GM23338 (cell line): ENCODE measurements around the gene ATP5PB. TPM values are rescaled to one million over a fixed set of nuclear protein-coding genes. Genes with fewer than 3 reads are reported as not detected.

Experiments used
- ATAC-seq: fragments of 200-7000 bp; cut with Tn5 transposase; 3 replicates; pipeline ENCODE4 v1.9.1; 2020
- DNase-seq: peaks from one replicate; pipeline ENCODE4 v3.0.0-alpha.2; 2015; ENCODE audit warnings: low spot score
- H2AFZ ChIP-seq: fragments of 200-600 bp; sonication (generic); 2 replicates; pipeline ENCODE4 v1.8.0; 2016; ENCODE audit warnings: antibody characterized with exemption, mild to moderate bottlenecking, moderate library complexity
- H3F3A ChIP-seq: fragments of 200-600 bp; sonication (generic); replicated peaks from 2 replicates; pipeline ENCODE4 v1.8.0; 2017; ENCODE audit warnings: antibody characterized with exemption, mixed run types, low read depth
- H3K27ac ChIP-seq: fragments of 200-600 bp; sonication (generic); 2 replicates; pipeline ENCODE4 v1.6.1; 2016; ENCODE audit warnings: low read depth
- H3K27me3 ChIP-seq: fragments of 200-600 bp; sonication (generic); 2 replicates; pipeline ENCODE4 v1.8.0; 2016; ENCODE audit warnings: mild to moderate bottlenecking, mixed run types, moderate library complexity; ENCODE audit not compliant: insufficient read depth
- H3K36me3 ChIP-seq: fragments of 200-600 bp; sonication (generic); 2 replicates; pipeline ENCODE4 v1.8.0; 2016; ENCODE audit warnings: mild to moderate bottlenecking; ENCODE audit not compliant: insufficient read depth
- H3K4me1 ChIP-seq: fragments of 200-600 bp; sonication (generic); 2 replicates; pipeline ENCODE4 v1.8.0; 2016; ENCODE audit warnings: mild to moderate bottlenecking, moderate library complexity; ENCODE audit not compliant: insufficient read depth
- H3K4me2 ChIP-seq: fragments of 200-600 bp; sonication (generic); 2 replicates; pipeline ENCODE4 v1.7.1; 2017; ENCODE audit warnings: mixed run types
- H3K4me3 ChIP-seq: fragments of 200-600 bp; sonication (generic); 2 replicates; pipeline ENCODE4 v1.6.1; 2016; ENCODE audit warnings: mixed run types
- H3K79me2 ChIP-seq: fragments of 200-600 bp; sonication (generic); replicated peaks from 2 replicates; pipeline ENCODE4 v1.8.0; 2017; ENCODE audit warnings: mild to moderate bottlenecking; ENCODE audit not compliant: insufficient read depth
- H3K9me2 ChIP-seq: fragments of 200-600 bp; sonication (generic); 2 replicates; pipeline ENCODE4 v1.8.0; 2017; ENCODE audit not compliant: insufficient read depth
- H4K20me1 ChIP-seq: fragments of 200-600 bp; sonication (generic); replicated peaks from 2 replicates; pipeline ENCODE4 v1.8.0; 2017; ENCODE audit warnings: mild to moderate bottlenecking; ENCODE audit not compliant: insufficient read depth
- H3K27ac Mint-ChIP-seq: 2 replicates; pipeline ENCODE4 v1.8.0; 2020; ENCODE audit warnings: inconsistent platforms, mild to moderate bottlenecking, moderate library complexity, mixed read lengths
- H3K27me3 Mint-ChIP-seq: 3 replicates; pipeline ENCODE4 v1.8.0; 2022; ENCODE audit warnings: low read depth, mild to moderate bottlenecking, moderate library complexity, mixed read lengths, inconsistent platforms; ENCODE audit not compliant: insufficient read depth, poor library complexity
- H3K36me3 Mint-ChIP-seq: 3 replicates; pipeline ENCODE4 v1.8.0; 2021; ENCODE audit warnings: low read depth, mild to moderate bottlenecking, inconsistent platforms, moderate library complexity, mixed read lengths
- H3K4me1 Mint-ChIP-seq: 3 replicates; pipeline ENCODE4 v1.8.0; 2020; ENCODE audit warnings: mild to moderate bottlenecking, inconsistent platforms, mixed read lengths
- H3K4me3 Mint-ChIP-seq: 3 replicates; pipeline ENCODE4 v1.8.0; 2021; ENCODE audit warnings: moderate library complexity, mild to moderate bottlenecking, inconsistent platforms, mixed read lengths
- H3K9me3 Mint-ChIP-seq: 3 replicates; pipeline ENCODE4 v1.8.0; 2020; ENCODE audit warnings: moderate library complexity, mild to moderate bottlenecking, inconsistent platforms, mixed read lengths
- CREB1 ChIP-seq: fragments of 250-450 bp; sonication (Bioruptor Pico); IDR thresholded peaks from 2 replicates; pipeline ENCODE4 v1.5.0; 2020; ENCODE audit warnings: low read depth, mild to moderate bottlenecking, moderate library complexity
- EZH2 ChIP-seq: fragments of 200-600 bp; sonication (generic); IDR thresholded peaks from one replicate; pipeline ENCODE4 v1.8.0; 2017; ENCODE audit warnings: antibody characterized with exemption, mild to moderate bottlenecking, low read depth; ENCODE audit not compliant: unreplicated experiment
- EZH2phosphoT487 ChIP-seq: fragments of 200-600 bp; sonication (generic); IDR thresholded peaks from one replicate; pipeline ENCODE4 v1.8.1; 2018; ENCODE audit warnings: antibody characterized with exemption; ENCODE audit not compliant: unreplicated experiment
- NANOG ChIP-seq: IDR thresholded peaks from 2 replicates; pipeline ENCODE4 v1.6.1; 2016; ENCODE audit warnings: antibody characterized with exemption, borderline replicate concordance
- POLR2AphosphoS5 ChIP-seq: IDR thresholded peaks from 2 replicates; pipeline ENCODE4 v1.6.1; 2016; ENCODE audit warnings: antibody characterized with exemption, low read depth
- REST ChIP-seq: IDR thresholded peaks from one replicate; pipeline ENCODE4 v1.6.1; 2018; ENCODE audit warnings: antibody characterized with exemption; ENCODE audit not compliant: unreplicated experiment
- STAT1 ChIP-seq: IDR thresholded peaks from one replicate; pipeline ENCODE4 v1.6.1; 2016; ENCODE audit warnings: antibody characterized with exemption; ENCODE audit not compliant: unreplicated experiment
- ZNF114 ChIP-seq: fragments of 250-450 bp; sonication (Bioruptor Pico); IDR thresholded peaks from 2 replicates; pipeline ENCODE4 v1.5.0; 2020; ENCODE audit warnings: mild to moderate bottlenecking, moderate library complexity
- ZNF331 ChIP-seq: fragments of 250-450 bp; sonication (Bioruptor Pico); IDR thresholded peaks from 2 replicates; pipeline ENCODE4 v1.5.0; 2020; ENCODE audit warnings: low read depth, mild to moderate bottlenecking, moderate library complexity
- polyA plus RNA-seq: library from polyadenylated mRNA; unstranded; fragments of >200 nt; fragmentation: Nextera tagmentation; extraction: Ambion mirVana; gene quantifications from 2 replicates; pipeline ENCODE4 v1.2.1, GENCODE V29; 2016
- total RNA-seq: library from RNA; depleted of rRNA; stranded (reverse); fragments of >200 nt; shearing (Covaris generic); gene quantifications from 2 replicates; pipeline ENCODE4 v1.2.3, GENCODE V29; 2014
- TF ChIP-seq, protein P1 (sequence below): IDR thresholded peaks from 2 replicates; pipeline ENCODE4 v1.6.1; 2016; ENCODE audit warnings: antibody characterized with exemption
- TF ChIP-seq, protein P2 (sequence below): fragments of 250-450 bp; sonication (Bioruptor Pico); IDR thresholded peaks from 2 replicates; pipeline ENCODE4 v1.5.0; 2020; ENCODE audit warnings: mild to moderate bottlenecking, moderate library complexity

Gene ATP5PB
- total and polyA plus RNA-seq, 2 experiments from 2014 or later: 279 to 300 TPM

DNA sequence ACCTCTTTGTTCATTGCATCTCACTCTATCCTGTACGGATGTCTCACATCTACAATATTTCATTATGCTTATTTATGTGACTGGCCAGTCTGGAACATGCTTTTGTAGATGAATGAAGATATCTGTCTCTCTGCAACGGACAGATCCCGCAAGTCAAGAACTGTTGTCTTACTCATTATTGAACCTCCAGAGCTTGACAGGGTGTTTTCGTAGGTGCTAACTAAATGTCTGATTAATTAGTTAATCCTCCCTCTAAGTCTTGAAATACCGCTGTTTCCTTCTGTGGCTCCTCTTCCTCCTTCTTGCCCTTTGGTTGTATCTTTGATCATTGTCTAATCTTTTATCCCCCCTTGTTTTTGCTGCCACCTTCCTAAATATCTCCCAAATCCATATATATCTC is 21.3 kb downstream of the ATP5PB start:
- Histone ChIP-seq H3K36me3 (no peaks in the 10 kb centered on the region), H3K4me2 (no peak overlapping the region), H3K79me2 (no peaks in the 10 kb centered on the region), H4K20me1 (no peaks in the 10 kb centered on the region), H3K9me2 (no peaks in the 10 kb centered on the region; the same call in 1 of the 2 replicates), H3K4me3 (no peak overlapping the region), H2AFZ (no peak overlapping the region), H3K27ac (no peak overlapping the region), H3F3A (no peaks in the 10 kb centered on the region), H3K27me3 (no peaks in the 10 kb centered on the region), H3K4me1 (no peaks in the 10 kb centered on the region)
- TF ChIP-seq ZNF114 (CRISPR knock-in tag): no peak
- no peak for TF ChIP-seq STAT1
- TF ChIP-seq EZH2phosphoT487: no peak
- TF ChIP-seq CREB1: no peak
- TF ChIP-seq NANOG: no peak
- no peak for TF ChIP-seq ZNF331 (CRISPR knock-in tag)
- TF ChIP-seq, protein P1, sequence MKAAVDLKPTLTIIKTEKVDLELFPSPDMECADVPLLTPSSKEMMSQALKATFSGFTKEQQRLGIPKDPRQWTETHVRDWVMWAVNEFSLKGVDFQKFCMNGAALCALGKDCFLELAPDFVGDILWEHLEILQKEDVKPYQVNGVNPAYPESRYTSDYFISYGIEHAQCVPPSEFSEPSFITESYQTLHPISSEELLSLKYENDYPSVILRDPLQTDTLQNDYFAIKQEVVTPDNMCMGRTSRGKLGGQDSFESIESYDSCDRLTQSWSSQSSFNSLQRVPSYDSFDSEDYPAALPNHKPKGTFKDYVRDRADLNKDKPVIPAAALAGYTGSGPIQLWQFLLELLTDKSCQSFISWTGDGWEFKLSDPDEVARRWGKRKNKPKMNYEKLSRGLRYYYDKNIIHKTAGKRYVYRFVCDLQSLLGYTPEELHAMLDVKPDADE: no peak
- no peak for TF ChIP-seq EZH2
- Mint-ChIP-seq H3K9me3 (no peaks in the 10 kb centered on the region), H3K4me3 (no peak overlapping the region), H3K36me3 (no peaks in the 10 kb centered on the region), H3K27ac (no peak overlapping the region), H3K27me3 (no peaks in the 10 kb centered on the region), H3K4me1 (no peaks in the 10 kb centered on the region)
- ATAC-seq (no peak), DNase-seq (no peak)

- H3K36me3 ChIP-seq: no peaks in the 10 kb centered on the region
- no peaks in the 10 kb centered on the region for H3K27me3 ChIP-seq
- no peak overlapping the region for H3K4me2 ChIP-seq
- DNase-seq: no peak
- Mint-ChIP-seq H3K27me3 (no peaks in the 10 kb centered on the region), H3K4me3 (no peak overlapping the region), H3K9me3 (no peaks in the 10 kb centered on the region), H3K4me1 (no peaks in the 10 kb centered on the region), H3K27ac (no peak overlapping the region), H3K36me3 (no peaks in the 10 kb centered on the region)
- H3K4me3 ChIP-seq: no peak overlapping the region
- no peaks in the 10 kb centered on the region for H3K4me1 ChIP-seq
- H3K9me2 ChIP-seq: no peaks in the 10 kb centered on the region; the same call in 1 of the 2 replicates
- no peak overlapping the region for H2AFZ ChIP-seq
- H3K27ac ChIP-seq: no peak overlapping the region
- H3F3A ChIP-seq: no peaks in the 10 kb centered on the region
- no peaks in the 10 kb centered on the region for H4K20me1 ChIP-seq
- ATAC-seq: no peak
- no peaks in the 10 kb centered on the region for H3K79me2 ChIP-seq
- no peak for TF ChIP-seq REST
- no peak for TF ChIP-seq EZH2phosphoT487
- no peak for TF ChIP-seq EZH2
- TF ChIP-seq, protein P2, sequence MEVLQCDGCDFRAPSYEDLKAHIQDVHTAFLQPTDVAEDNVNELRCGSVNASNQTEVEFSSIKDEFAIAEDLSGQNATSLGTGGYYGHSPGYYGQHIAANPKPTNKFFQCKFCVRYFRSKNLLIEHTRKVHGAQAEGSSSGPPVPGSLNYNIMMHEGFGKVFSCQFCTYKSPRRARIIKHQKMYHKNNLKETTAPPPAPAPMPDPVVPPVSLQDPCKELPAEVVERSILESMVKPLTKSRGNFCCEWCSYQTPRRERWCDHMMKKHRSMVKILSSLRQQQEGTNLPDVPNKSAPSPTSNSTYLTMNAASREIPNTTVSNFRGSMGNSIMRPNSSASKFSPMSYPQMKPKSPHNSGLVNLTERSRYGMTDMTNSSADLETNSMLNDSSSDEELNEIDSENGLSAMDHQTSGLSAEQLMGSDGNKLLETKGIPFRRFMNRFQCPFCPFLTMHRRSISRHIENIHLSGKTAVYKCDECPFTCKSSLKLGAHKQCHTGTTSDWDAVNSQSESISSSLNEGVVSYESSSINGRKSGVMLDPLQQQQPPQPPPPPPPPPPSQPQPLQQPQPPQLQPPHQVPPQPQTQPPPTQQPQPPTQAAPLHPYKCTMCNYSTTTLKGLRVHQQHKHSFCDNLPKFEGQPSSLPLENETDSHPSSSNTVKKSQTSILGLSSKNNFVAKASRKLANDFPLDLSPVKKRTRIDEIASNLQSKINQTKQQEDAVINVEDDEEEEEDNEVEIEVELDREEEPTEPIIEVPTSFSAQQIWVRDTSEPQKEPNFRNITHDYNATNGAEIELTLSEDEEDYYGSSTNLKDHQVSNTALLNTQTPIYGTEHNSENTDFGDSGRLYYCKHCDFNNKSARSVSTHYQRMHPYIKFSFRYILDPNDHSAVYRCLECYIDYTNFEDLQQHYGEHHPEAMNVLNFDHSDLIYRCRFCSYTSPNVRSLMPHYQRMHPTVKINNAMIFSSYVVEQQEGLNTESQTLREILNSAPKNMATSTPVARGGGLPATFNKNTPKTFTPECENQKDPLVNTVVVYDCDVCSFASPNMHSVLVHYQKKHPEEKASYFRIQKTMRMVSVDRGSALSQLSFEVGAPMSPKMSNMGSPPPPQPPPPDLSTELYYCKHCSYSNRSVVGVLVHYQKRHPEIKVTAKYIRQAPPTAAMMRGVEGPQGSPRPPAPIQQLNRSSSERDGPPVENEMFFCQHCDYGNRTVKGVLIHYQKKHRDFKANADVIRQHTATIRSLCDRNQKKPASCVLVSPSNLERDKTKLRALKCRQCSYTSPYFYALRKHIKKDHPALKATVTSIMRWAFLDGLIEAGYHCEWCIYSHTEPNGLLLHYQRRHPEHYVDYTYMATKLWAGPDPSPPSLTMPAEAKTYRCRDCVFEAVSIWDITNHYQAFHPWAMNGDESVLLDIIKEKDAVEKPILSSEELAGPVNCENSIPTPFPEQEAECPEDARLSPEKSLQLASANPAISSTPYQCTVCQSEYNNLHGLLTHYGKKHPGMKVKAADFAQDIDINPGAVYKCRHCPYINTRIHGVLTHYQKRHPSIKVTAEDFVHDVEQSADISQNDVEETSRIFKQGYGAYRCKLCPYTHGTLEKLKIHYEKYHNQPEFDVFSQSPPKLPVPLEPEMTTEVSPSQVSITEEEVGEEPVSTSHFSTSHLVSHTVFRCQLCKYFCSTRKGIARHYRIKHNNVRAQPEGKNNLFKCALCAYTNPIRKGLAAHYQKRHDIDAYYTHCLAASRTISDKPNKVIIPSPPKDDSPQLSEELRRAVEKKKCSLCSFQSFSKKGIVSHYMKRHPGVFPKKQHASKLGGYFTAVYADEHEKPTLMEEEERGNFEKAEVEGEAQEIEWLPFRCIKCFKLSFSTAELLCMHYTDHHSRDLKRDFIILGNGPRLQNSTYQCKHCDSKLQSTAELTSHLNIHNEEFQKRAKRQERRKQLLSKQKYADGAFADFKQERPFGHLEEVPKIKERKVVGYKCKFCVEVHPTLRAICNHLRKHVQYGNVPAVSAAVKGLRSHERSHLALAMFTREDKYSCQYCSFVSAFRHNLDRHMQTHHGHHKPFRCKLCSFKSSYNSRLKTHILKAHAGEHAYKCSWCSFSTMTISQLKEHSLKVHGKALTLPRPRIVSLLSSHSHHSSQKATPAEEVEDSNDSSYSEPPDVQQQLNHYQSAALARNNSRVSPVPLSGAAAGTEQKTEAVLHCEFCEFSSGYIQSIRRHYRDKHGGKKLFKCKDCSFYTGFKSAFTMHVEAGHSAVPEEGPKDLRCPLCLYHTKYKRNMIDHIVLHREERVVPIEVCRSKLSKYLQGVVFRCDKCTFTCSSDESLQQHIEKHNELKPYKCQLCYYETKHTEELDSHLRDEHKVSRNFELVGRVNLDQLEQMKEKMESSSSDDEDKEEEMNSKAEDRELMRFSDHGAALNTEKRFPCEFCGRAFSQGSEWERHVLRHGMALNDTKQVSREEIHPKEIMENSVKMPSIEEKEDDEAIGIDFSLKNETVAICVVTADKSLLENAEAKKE (CRISPR knock-in tag): no peak
- TF ChIP-seq ZNF331 (CRISPR knock-in tag): no peak
- no peak for TF ChIP-seq POLR2AphosphoS5
- TF ChIP-seq CREB1: no peak
Observed at GRCh38 chr1:111471012-111471411, 21.7 kb downstream of the ATP5PB start.
